ENCODE results near the gene YIPF4.
A peak's percentile ranks its signal among the peaks of the same experiment; 100 is the strongest.
"Not testable (repeated sequence)": the region's sequence is repeated elsewhere in the genome, so short reads cannot be mapped to it uniquely, and the experiment has no call there.

YIPF4 gene

DNA sequence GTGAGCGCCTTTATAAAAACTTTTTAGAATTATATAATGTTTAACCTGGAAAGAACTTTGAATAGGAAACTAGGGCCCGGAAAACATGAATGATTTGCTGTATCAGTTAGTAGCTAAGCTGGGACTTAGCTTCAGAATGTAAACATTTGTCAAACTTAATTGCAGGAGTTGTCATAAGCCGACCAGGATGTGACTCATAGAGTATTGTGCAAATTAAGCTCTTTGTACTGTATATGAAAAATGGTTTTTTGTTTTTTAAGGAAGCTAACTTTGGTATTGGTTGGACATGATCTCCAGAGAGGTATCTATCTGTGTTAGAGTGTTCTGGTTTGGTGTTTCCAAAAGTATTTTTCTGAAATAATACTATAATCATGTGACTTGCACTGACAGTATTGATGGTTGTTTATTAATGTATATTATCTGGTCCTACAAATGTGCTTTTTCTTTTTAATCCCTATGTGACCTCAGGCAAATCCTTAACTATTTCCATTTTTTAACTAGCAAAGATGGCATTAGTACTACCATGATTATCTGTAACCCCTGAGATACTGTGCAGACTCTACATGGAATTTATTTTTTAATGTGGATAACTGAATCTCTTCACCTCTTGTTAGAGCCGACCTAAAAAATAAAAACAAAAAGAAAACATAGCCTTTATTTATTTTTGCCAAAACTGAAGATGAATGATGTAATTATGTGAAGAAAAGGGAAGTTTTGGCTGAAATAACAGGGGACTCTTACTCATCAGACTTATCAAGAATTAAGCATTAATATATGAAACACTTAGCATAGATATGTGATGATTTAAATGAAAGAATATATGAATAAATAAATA, 11.7 kb downstream of the YIPF4 start:
- DNase-seq (ENCODE audit: low read depth in 3 of 3) = no peak

DNA sequence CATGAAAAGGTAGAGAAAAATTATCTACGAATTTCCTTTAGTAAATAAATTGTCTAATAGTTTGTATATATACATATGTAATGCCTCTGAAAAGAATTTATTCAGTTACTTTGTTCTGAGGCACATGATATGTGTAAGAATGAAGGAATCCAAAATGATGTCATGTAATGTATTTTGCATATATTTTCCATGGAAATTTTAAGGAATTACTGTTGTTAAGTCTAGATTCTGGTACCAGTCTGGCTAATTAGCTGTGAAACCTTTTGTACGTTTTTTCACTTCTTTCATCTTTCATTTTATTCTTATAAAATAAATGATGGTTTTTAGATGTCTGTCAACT, 12.3 kb downstream of the YIPF4 start:
- DNase-seq (ENCODE audit: low read depth in 3 of 3) = no peak

GRCh38 chr2:32291746-32292145, 14.0 kb downstream of the YIPF4 start:
- DNase-seq (ENCODE audit: low read depth in 3 of 3) = no peak

- not testable (repeated sequence) for DNase-seq (ENCODE audit: low read depth in 3 of 3)
These were observed 15.8 kb downstream of the YIPF4 start for GRCh38 chr2:32293493-32293892.

- DNase-seq (ENCODE audit: low read depth in 3 of 3) = not testable (repeated sequence)
These were observed 16.4 kb downstream of the YIPF4 start for GRCh38 chr2:32293966-32294562.

DNA sequence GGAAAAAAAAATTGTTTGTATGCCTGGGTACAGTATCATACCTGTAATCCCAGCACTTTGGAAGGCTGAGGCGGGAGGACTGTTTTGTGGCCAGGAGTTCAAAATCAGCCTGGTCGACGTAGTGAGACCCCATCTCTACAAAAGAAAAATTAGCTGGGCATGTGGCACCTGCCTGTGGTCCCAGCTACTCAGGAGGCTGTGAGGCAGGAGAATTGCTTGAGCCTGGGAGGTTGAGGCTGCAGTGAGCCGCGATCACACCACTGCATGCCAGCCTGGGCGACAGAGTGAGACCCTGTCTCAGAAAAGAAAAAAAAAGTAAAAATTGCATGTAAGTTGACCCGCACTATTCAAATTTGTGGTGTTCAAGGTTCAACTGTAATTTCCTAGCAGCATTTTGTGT, 32.9 kb downstream of the YIPF4 start:
- no peak for DNase-seq (ENCODE audit: low read depth in 3 of 3)

GRCh38 chr2:32314886-32315285, 37.2 kb downstream of the YIPF4 start:
- no peak for DNase-seq (ENCODE audit: low read depth in 3 of 3)

DNA sequence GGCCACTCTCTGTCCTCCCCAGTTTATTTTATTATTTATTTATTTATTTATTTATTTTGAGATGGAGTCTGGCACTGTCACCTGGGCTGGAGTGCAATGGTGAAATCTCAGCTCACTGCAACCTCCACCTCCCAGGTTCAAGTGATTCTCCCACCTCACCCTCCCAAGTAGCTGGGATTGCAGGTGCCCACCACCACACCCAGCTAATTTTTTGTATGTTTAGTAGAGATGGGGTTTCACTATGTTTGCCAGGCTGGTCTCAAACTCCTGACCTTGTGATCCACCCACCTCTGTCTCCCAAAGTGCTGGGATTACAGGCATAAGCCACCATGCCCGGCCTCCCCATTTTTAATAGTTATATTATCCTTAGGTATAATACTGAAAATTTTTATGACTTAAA, 51.0 kb downstream of the YIPF4 start:
- not testable (repeated sequence) for DNase-seq (ENCODE audit: low read depth in 3 of 3)

GRCh38 chr2:32329180-32329980, 51.7 kb downstream of the YIPF4 start:
- not testable (repeated sequence) for DNase-seq (ENCODE audit: low read depth in 3 of 3)

DNA sequence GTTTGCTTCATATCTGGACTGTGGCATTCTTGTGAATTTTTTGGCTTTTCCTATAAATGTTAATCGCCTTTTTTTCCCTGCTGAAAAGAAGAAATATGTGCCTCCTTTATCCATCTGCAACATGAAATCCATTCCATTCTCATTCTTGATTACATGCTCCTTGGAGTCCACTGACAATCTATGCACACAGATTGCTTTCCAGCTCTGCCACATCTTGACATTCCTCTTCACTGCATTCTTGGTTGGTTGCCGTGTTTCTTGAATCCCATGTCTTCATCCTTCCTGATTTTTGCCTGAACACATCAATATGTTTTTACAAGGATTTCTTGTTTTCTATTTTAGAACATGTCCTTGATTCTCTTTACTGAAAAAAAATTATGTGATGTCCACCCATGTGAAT, 52.4 kb downstream of the YIPF4 start:
- DNase-seq (ENCODE audit: low read depth in 3 of 3) = no peak

GRCh38 chr2:32342801-32343200, 65.1 kb downstream of the YIPF4 start:
- no peak for DNase-seq (ENCODE audit: low read depth in 3 of 3)

DNA sequence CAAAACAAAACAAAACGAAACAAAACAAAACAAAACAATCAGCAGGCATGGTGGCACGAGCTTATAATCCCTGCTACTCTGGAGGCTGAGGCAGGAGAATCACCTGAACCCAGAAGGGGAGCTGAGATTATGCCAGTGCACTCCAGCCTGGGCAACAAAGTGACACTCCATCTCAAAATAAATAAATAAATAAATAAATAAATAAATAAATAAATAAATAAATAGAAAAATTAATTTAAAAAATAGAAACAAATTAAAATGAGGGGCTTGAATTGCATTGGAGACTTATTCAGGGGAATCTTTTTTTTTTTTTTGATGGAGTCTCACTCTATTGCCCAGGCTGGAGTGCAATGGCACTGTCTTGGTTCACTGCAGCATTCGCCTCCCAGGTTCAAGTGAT, 73.1 kb downstream of the YIPF4 start:
- DNase-seq (ENCODE audit: low read depth in 3 of 3) = not testable (repeated sequence)

- DNase-seq (ENCODE audit: low read depth in 3 of 3) = no peak
These were observed 78.4 kb downstream of the YIPF4 start for GRCh38 chr2:32355976-32356680.

- DNase-seq (ENCODE audit: low read depth in 3 of 3) = peak; percentile 93 to 97 (median 97)
These were observed 79.1 kb downstream of the YIPF4 start, which contains the start of gene BIRC6 for GRCh38 chr2:32356681-32357317. Gene BIRC6 (plus strand): TSS chr2:32357023. CDS start chr2:32357162, 139 bp downstream.

DNA sequence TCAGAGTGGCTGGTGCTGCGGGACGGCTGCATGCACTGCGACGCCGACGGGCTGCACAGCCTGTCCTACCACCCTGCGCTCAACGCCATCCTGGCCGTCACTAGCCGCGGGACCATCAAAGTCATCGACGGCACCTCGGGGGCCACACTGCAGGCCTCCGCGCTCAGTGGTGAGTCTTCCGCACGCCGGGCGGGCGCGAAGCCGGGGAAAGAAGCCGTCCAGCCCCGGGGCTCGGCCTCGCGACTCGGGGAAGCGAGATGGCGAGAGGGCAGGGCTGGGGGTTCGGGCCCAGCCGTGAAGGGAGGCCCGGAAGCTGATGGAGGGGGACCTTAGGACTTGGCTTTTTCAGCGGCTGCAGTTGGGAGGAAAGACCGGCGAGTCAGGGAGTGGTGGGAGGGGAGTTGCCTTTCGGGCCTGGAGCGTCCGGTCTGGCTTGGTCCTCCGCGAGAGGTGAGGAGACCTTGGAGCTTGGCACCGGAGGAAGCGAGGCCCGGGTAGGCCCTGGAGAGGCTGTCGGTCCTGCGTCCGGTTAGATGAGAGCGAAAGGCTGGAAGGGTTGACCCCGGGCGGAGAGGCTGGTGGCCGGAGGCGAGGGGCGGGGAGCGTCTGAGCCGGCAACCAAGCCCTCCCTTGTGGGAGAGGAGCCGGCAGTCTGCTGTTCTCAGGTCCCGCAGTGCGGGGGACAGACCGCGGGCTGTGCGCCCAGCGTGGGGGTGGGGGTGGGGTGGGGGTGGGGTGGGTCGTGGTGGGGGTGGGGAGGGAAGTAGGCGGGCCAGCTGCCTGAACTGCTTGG, 79.8 kb downstream of the YIPF4 start:
- DNase-seq (ENCODE audit: low read depth in 3 of 3) = peak in 2 of 3 experiments; percentile 9 to 37

DNA sequence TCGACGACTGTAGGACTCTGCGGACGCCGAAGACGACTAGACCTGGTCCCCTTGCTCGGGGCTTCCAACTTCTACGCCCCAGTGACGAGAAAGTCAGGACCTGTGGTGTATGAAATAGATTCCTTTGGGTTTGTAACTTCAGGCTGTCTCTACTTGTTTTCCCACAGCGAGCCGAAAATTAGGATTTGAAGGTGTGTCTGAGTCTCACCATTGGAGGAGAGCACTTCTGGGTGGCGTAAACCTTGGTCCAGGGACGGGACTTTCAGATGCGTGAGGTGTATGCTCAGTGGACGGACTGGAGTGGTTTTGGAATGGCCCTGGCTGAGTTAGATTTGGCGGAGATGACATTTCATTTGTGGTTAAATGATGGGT, 80.4 kb downstream of the YIPF4 start:
- DNase-seq (ENCODE audit: low read depth in 3 of 3) = no peak

- DNase-seq (ENCODE audit: low read depth in 3 of 3) = no peak
These were observed 82.7 kb downstream of the YIPF4 start for GRCh38 chr2:32360416-32360815.

GRCh38 chr2:32362997-32363396, 85.3 kb downstream of the YIPF4 start:
- DNase-seq (ENCODE audit: low read depth in 3 of 3) = not testable (repeated sequence)

- no peak for DNase-seq (ENCODE audit: low read depth in 3 of 3)
These were observed 85.9 kb downstream of the YIPF4 start for GRCh38 chr2:32363597-32363996.

- not testable (repeated sequence) for DNase-seq (ENCODE audit: low read depth in 3 of 3)
These were observed 86.6 kb downstream of the YIPF4 start for GRCh38 chr2:32364290-32364689.

DNA sequence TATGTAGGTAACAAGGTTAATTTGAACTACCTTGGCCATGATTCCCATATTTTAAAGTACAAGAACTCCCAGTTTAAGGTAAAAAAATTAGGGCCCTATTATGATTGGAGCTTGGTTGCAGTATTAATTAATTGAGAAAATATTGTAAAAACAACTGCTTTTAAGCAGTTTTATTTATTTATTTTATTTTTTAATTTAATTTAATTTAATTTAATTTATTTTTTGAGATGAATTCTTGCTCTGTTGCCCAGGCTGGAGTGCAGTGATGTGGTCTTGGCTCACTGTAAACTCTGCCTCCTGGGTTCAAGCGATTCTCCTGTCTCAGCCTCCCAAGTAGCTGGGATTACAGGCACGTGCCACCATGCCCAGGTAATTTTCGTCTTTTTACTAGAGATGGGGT, 88.0 kb downstream of the YIPF4 start:
- not testable (repeated sequence) for DNase-seq (ENCODE audit: low read depth in 3 of 3)

Data from stimulated activated CD4-positive, alpha-beta T cell treated with anti-CD3 and anti-CD28 coated beads, TNF-alpha, amount 100 ng/mL, for 24 hours (primary cell).